Measurements from ENCODE around the gene CCDC171. TPM values are rescaled to one million over a fixed set of nuclear protein-coding genes. Genes with fewer than 3 reads are reported as not detected.

Gene CCDC171
- total RNA-seq, 1 donor from 2014 or later: 1.7 TPM

GRCh38 chr9:15867334-15867733 is 314.5 kb downstream of the CCDC171 start:
- Histone ChIP-seq H3K9me3 (peaks cover 0 to under 1% of the 10 kb centered on the region in 2 donors), H3K4me1 (no peaks in the 10 kb centered on the region), H3K27me3 (no peaks in the 10 kb centered on the region), H3K36me3 (no peaks in the 10 kb centered on the region), H3K27ac (no peak overlapping the region), H3K4me3 (no peak overlapping the region)
- no peak for DNase-seq (ENCODE audit: low spot score in 2 of 2)
- TF ChIP-seq CTCF (IDR thresholded peaks at IDR 0.05): no peak
- intact Hi-C loops (cut with DNase I): no loop called here

DNA sequence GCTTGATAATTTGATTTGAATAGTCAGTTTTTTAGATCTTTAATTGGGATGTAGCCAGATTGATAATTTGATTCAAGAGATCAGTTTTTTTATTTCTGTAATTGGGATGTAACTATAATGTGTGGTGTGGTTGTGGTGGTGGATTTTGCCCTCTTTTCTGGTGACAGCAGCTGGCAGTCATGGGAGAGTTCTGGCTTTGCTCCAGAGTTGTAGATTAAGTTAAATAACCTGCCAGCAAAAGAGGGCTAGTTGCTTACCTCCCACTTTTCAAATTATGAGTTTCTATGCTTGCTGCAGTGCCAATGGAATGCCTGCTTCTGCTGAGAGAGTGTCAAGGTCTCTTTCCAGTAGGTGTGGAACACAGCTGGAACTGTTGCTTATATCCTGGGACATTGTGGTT is 315.1 kb downstream of the CCDC171 start:
- H3K4me1 ChIP-seq: no peaks in the 10 kb centered on the region
- DNase-seq (ENCODE audit: low spot score in 2 of 2): no peak
- TF ChIP-seq CTCF (IDR thresholded peaks at IDR 0.05): no peak
- no peaks in the 10 kb centered on the region for H3K27me3 ChIP-seq
- H3K36me3 ChIP-seq: no peaks in the 10 kb centered on the region
- intact Hi-C loops (cut with DNase I): no loop called here
- H3K9me3 ChIP-seq: no peaks in the 10 kb centered on the region
- H3K27ac ChIP-seq: no peak overlapping the region
- no peak overlapping the region for H3K4me3 ChIP-seq

- Histone ChIP-seq H3K9me3 (no peaks in the 10 kb centered on the region), H3K4me3 (no peak overlapping the region), H3K27ac (no peak overlapping the region), H3K4me1 (no peaks in the 10 kb centered on the region), H3K27me3 (no peaks in the 10 kb centered on the region), H3K36me3 (no peaks in the 10 kb centered on the region)
- intact Hi-C loops (cut with DNase I): loop anchor here (5.0 to 10.0 kb wide), 3 partner anchors 1051 to 1589 kb away; no protein-coding TSS in a partner anchor
- peak in 2 of 3 experiments; percentile 48 to 67 for TF ChIP-seq CTCF (IDR thresholded peaks at IDR 0.05)
- no peak for DNase-seq (ENCODE audit: low spot score in 2 of 2)
Observed at GRCh38 chr9:15873573-15874177, 320.8 kb downstream of the CCDC171 start.

- no peak for DNase-seq (ENCODE audit: low spot score in 2 of 2)
- Histone ChIP-seq H3K4me3 (no peak overlapping the region), H3K36me3 (no peaks in the 10 kb centered on the region), H3K27ac (no peak overlapping the region), H3K9me3 (no peaks in the 10 kb centered on the region), H3K4me1 (no peaks in the 10 kb centered on the region), H3K27me3 (no peaks in the 10 kb centered on the region)
- TF ChIP-seq CTCF (IDR thresholded peaks at IDR 0.05): no peak
- intact Hi-C loops (cut with DNase I): no loop called here
Observed at GRCh38 chr9:15882328-15882727, 329.5 kb downstream of the CCDC171 start.

- DNase-seq (ENCODE audit: low spot score in 2 of 2): no peak
- no peak overlapping the region for H3K27ac ChIP-seq
- no peaks in the 10 kb centered on the region for H3K9me3 ChIP-seq
- no peaks in the 10 kb centered on the region for H3K27me3 ChIP-seq
- no peaks in the 10 kb centered on the region for H3K4me1 ChIP-seq
- no peak overlapping the region for H3K4me3 ChIP-seq
- intact Hi-C loops (cut with DNase I): no loop called here
- TF ChIP-seq CTCF (IDR thresholded peaks at IDR 0.05): no peak
- H3K36me3 ChIP-seq: no peaks in the 10 kb centered on the region
Observed at GRCh38 chr9:15882883-15883282, 330.0 kb downstream of the CCDC171 start.

DNA sequence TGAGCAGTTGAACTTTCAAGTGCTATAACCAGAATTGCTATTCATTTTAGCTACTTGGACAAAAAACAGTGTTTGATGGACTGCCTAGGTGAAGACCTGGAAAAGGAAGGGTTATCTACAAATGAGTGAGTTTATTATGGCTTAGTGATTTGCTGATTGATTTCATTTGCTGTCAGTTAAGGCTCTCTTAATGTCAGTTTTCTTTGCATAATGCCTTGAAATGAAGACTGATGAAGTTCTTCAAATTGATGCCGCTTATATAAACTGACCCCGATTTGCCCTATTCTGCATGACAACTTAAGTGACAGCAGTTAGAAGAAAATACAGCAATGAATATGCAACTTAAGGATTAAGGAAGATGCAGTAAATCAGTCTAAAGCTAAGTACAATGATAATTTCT is 332.6 kb downstream of the CCDC171 start:
- H3K9me3 ChIP-seq: no peaks in the 10 kb centered on the region
- intact Hi-C loops (cut with DNase I): no loop called here
- DNase-seq (ENCODE audit: low spot score in 2 of 2): no peak
- H3K36me3 ChIP-seq: no peaks in the 10 kb centered on the region
- H3K27ac ChIP-seq: no peak overlapping the region
- H3K4me3 ChIP-seq: no peak overlapping the region
- H3K27me3 ChIP-seq: no peaks in the 10 kb centered on the region
- no peak for TF ChIP-seq CTCF (IDR thresholded peaks at IDR 0.05)
- H3K4me1 ChIP-seq: no peaks in the 10 kb centered on the region
